Melanocyte of skin (primary cell): ENCODE results near the gene SMC1A. TPM values are rescaled to one million over a fixed set of nuclear protein-coding genes. Genes with fewer than 3 reads are reported as not detected.

ENCODE experiments used
- small RNA-seq, 2 donors: library from RNA; depleted of rRNA; stranded (forward); fragments of <200 nt; gene quantifications; one replicate each; pipeline ENCODE3, GENCODE V24; 2012
- total RNA-seq, 2 donors: library from RNA; depleted of rRNA; stranded (reverse); fragments of >200 nt; gene quantifications; 2 replicates each; pipeline ENCODE4 v1.2.3, GENCODE V29; 2012

SMC1A gene
- total RNA-seq = 10 to 100 TPM; 14.1 to 30.0 TPM

DNA sequence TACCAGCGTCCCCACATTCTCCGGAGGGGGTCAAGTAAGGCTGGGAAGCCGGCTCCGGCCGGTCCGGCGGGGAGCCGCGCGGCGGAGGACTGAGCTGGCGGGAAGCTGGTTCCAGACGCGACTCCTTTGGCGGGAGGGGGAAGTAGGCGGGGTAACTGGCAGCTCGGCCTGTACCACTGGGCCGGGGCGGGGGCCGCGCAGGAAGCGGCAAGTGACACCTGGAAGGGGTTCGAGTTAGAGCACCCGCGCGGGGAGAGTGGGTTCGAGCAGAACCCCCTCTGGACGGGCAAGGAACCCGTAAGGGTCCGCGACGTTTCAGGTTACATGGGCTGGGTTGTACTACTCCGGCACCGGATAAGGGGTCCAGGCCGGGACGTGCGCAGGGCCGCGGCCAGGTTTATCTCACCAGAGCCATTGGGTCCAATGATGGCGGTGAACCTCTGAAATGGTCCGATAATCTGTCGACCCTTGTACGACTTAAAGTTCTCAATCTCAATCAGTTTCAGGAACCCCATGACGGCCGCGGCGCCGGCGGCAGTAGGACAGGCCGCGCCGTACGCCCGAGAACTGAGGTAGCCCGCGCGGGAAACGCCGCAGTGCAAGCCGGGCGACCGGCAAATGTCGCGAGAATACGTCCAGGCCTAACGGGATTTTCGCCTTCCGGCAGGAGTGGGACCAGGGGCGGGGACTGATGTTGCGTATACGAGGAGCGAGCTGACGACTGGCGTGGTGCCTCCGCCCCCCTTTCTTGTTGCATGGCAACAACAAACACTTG is at the start of gene SMC1A:
SMC1A (minus strand) TSS at position 569 of the 775 bp plus-strand sequence; CDS start at position 515, 54 bp downstream.

GRCh38 chrX:53433651-53434639 is 11.5 kb upstream of the SMC1A start, which contains the start of gene HSD17B10:
HSD17B10 (minus strand) TSS chrX:53434370; CDS start chrX:53434345, 25 bp downstream.

DNA sequence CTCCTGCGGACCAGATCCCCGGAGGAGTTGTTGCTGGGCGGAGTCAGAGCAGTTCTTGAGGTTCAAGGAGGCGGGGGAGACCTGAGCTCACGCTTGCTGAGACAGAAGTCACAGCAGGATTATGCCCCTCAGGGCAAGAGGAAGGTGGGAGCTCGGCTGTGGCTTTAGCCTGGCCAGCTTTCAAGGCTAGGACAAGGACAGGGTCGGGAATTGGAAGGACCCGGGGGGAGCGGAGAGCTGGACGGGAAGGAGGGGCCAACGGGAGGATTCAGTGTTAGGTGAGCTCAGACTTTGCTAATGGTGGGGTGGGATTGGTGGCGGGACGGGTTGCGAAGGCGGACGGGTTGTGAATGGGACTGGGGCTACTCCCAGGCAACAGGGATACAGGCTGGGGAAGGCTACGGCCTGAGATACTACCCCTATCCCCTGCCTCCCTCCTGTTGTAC is 430 bp upstream of the SMC1A start, which contains the start of gene RIBC1:
RIBC1 (plus strand) TSS at position 13 of the 446 bp plus-strand sequence. CDS start 3,404 bp downstream, outside the sequence.

Small RNA genes within 50 kb of the gene (small RNA-seq; reads per million reads assigned to genes)
- 0 reads per million in 2 donors for gene AC245102.2
- 0 reads per million in 2 donors for gene MIR6857
- gene RF00019 = 0 reads per million in 2 donors
- 0.43 to 1.0 reads per million in 2 donors for gene VTRNA3-1P

Other genes starting within 250 kb of the SMC1A start
- gene KDM5C, start 197.4 kb downstream of the SMC1A start, total RNA-seq = 100 to 1,000 TPM in 1 of 2 donors, 10 to 100 TPM in 1; 88.9 to 110 TPM
- 1 to 10 TPM; 4.3 to 8.6 TPM for gene IQSEC2, start 141.1 kb downstream of the SMC1A start, total RNA-seq
- gene RIBC1, start 219 bp upstream of the SMC1A start, total RNA-seq = 1 to 10 TPM in 1 of 2 donors, under 1 TPM in 1; 0.33 to 4.5 TPM
- 10 to 100 TPM; 82.9 to 98.6 TPM for gene HSD17B10, start 11.7 kb upstream of the SMC1A start, total RNA-seq